Measurements from ENCODE around the gene GDE1. TPM values are rescaled to one million over a fixed set of nuclear protein-coding genes. Genes with fewer than 3 reads are reported as not detected.

Gene GDE1
- total RNA-seq, 2 experiments from 2014 or later, result 20.0 TPM

GRCh38 chr16:19474617-19475016 lies 47.3 kb downstream of the GDE1 start:
- CTCF ChIA-PET, result interaction anchor here (1.8 kb wide), 1 partner anchor 28 kb away, joined by 5 read pairs; no protein-coding TSS in a partner anchor
- no peak overlapping the region for H3K27ac Mint-ChIP-seq
- TF ChIP-seq, protein P1, sequence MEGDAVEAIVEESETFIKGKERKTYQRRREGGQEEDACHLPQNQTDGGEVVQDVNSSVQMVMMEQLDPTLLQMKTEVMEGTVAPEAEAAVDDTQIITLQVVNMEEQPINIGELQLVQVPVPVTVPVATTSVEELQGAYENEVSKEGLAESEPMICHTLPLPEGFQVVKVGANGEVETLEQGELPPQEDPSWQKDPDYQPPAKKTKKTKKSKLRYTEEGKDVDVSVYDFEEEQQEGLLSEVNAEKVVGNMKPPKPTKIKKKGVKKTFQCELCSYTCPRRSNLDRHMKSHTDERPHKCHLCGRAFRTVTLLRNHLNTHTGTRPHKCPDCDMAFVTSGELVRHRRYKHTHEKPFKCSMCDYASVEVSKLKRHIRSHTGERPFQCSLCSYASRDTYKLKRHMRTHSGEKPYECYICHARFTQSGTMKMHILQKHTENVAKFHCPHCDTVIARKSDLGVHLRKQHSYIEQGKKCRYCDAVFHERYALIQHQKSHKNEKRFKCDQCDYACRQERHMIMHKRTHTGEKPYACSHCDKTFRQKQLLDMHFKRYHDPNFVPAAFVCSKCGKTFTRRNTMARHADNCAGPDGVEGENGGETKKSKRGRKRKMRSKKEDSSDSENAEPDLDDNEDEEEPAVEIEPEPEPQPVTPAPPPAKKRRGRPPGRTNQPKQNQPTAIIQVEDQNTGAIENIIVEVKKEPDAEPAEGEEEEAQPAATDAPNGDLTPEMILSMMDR (IDR thresholded peaks at IDR 0.05), result no peak
- H3K27me3 Mint-ChIP-seq, result peaks cover 4% of the 10 kb centered on the region
- no peak for ATAC-seq
- POLR2A ChIA-PET, result no interaction called here
- no peak for DNase-seq
- no peaks in the 10 kb centered on the region for H3K4me1 Mint-ChIP-seq (ENCODE audit: low read depth)
- no peaks in the 10 kb centered on the region for H3K9me3 Mint-ChIP-seq
- no peak overlapping the region for H3K4me3 Mint-ChIP-seq
- no peaks in the 10 kb centered on the region for H3K36me3 Mint-ChIP-seq (ENCODE audit: low read depth)
- intact Hi-C loops (cut with micrococcal nuclease), result no loop called here

DNA sequence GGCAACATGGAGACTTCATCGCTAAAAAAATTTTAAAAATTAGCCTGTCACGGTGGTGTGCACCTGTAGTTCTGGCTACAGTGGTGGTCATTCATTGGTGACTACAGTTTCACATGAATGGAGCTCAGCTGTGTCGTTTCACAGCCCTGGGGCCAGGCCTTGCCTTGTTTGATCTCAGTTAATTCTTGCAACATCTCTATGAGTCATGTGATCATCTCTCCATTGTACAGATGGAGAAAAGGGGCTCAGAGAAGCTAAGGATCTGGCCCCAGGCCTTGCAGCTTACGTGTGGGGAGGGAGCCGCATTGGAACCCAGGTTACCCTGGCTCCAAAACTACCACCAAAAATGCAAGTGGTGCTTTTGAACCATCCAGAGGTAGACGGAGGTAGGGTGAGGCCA lies 49.4 kb downstream of the GDE1 start:
- H3K4me1 Mint-ChIP-seq (ENCODE audit: low read depth), result no peaks in the 10 kb centered on the region
- H3K4me3 Mint-ChIP-seq, result no peak overlapping the region
- CTCF ChIA-PET, result interaction anchor here (0.6 to 1.1 kb wide), 2 partner anchors 10 to 73 kb away, joined by 3 read pairs; no protein-coding TSS in a partner anchor
- no peak for ATAC-seq
- peaks cover 2% of the 10 kb centered on the region for H3K27me3 Mint-ChIP-seq
- H3K36me3 Mint-ChIP-seq (ENCODE audit: low read depth), result no peaks in the 10 kb centered on the region
- no peak for DNase-seq
- no peaks in the 10 kb centered on the region for H3K9me3 Mint-ChIP-seq
- H3K27ac Mint-ChIP-seq, result no peak overlapping the region
- intact Hi-C loops (cut with micrococcal nuclease), result no loop called here
- TF ChIP-seq, protein P1 (IDR thresholded peaks at IDR 0.05), result no peak
- POLR2A ChIA-PET, result no interaction called here

- POLR2A ChIA-PET, result no interaction called here
- CTCF ChIA-PET, result no interaction called here
- Mint-ChIP-seq H3K4me3 (no peak overlapping the region), H3K9me3 (no peaks in the 10 kb centered on the region), H3K27ac (no peak overlapping the region), H3K4me1 (ENCODE audit: low read depth) (no peaks in the 10 kb centered on the region), H3K36me3 (ENCODE audit: low read depth) (no peaks in the 10 kb centered on the region), H3K27me3 (peaks cover 2% of the 10 kb centered on the region)
- DNase-seq (no peak), ATAC-seq (no peak)
- intact Hi-C loops (cut with micrococcal nuclease), result no loop called here
- TF ChIP-seq, protein P1 (IDR thresholded peaks at IDR 0.05), result no peak
Measured at GRCh38 chr16:19468300-19468699, 53.6 kb downstream of the GDE1 start.

- no peaks in the 10 kb centered on the region for H3K36me3 Mint-ChIP-seq (ENCODE audit: low read depth)
- DNase-seq, result no peak
- ChIA-PET CTCF (no interaction called here), POLR2A (no interaction called here)
- no peak for ATAC-seq
- H3K9me3 Mint-ChIP-seq, result no peaks in the 10 kb centered on the region
- TF ChIP-seq, protein P1 (IDR thresholded peaks at IDR 0.05), result no peak
- intact Hi-C loops (cut with micrococcal nuclease), result no loop called here
- no peaks in the 10 kb centered on the region for H3K4me1 Mint-ChIP-seq (ENCODE audit: low read depth)
- no peak overlapping the region for H3K4me3 Mint-ChIP-seq
- H3K27ac Mint-ChIP-seq, result no peak overlapping the region
- peaks cover 3% of the 10 kb centered on the region for H3K27me3 Mint-ChIP-seq
Measured at GRCh38 chr16:19463468-19464315, 58.2 kb downstream of the GDE1 start.

DNA sequence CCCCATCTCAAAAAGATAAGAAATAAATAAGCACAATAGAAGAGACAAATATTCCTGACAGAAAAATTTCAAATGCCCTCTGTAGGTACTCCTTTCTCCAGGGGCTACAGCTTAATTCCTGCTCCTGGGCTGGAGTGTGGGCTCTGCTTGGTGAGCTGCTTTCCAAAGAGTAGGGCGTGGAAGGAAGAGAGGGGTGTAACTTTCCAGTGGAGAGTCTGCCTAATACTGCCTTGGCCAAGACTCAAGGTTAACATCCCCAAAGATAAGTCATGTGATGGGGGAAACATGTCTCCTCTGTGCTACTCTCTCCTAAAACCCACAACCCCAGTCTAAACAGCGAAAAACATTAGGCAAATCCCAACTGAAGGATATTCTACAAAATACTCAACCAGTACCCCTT lies 61.5 kb downstream of the GDE1 start:
- intact Hi-C loops (cut with micrococcal nuclease), result no loop called here
- Mint-ChIP-seq H3K4me1 (ENCODE audit: low read depth) (no peaks in the 10 kb centered on the region), H3K27ac (no peak overlapping the region), H3K27me3 (peaks cover 5% of the 10 kb centered on the region), H3K4me3 (no peak overlapping the region), H3K9me3 (no peaks in the 10 kb centered on the region), H3K36me3 (ENCODE audit: low read depth) (no peaks in the 10 kb centered on the region)
- POLR2A ChIA-PET, result no interaction called here
- DNase-seq (no peak), ATAC-seq (no peak)
- TF ChIP-seq, protein P1 (IDR thresholded peaks at IDR 0.05), result no peak
- CTCF ChIA-PET, result no interaction called here
